Body of pancreas (tissue), 4 donors: ENCODE results near the gene ABCA1.

Source experiments
- CTCF ChIP-seq, 7 experiments: fragments of 450-650 bp in 4 of 7; fragments of 200-600 bp in 3 of 7; sonication (generic) in 3 of 7; IDR thresholded peaks; one replicate each; pipeline ENCODE4 v1.5.1; 2016 to 2019; ENCODE audit warnings: antibody characterized with exemption in 7 of 7
- POLR2A ChIP-seq, 3 donors: fragments of 450-650 bp; IDR thresholded peaks; one replicate each; pipeline ENCODE4 v1.6.1; 2016; ENCODE audit warnings: antibody characterized with exemption in 3 of 3, mild to moderate bottlenecking in 2 of 3

- TF ChIP-seq CTCF (IDR thresholded peaks at IDR 0.05) (no peak), POLR2A (IDR thresholded peaks at IDR 0.05) (no peak)
Observed at GRCh38 chr9:104779946-104780535, 147.9 kb downstream of the ABCA1 start.
